HG03457 (cell line): ENCODE results near the gene EXTL1.
A peak's percentile ranks its signal among the peaks of the same experiment; 100 is the strongest.

Experiments
- ATAC-seq: cut with Tn5 transposase; IDR thresholded peaks from one replicate; pipeline ENCODE4 v1.9.1; 2021; ENCODE audit warnings: moderate number of reproducible peaks; ENCODE audit not compliant: unreplicated experiment

EXTL1 gene

DNA sequence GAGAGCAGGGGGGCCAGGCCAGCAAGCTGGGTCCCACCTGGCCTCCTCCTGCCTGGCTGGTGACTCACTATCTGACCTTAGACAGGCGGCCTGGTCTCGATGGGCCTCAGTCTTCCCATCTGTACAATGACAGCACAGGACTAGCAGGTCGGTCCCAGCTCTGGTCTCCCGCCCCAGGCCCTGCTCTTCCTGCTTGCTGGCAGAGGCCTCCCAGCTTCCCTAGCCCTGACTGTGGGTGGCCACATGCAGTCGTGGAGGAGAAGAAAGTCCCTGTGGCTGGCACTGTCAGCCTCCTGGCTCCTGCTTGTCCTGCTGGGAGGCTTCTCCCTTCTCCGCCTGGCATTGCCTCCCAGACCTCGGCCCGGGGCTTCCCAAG is 817 bp downstream of the EXTL1 start:
- ATAC-seq = no peak

DNA sequence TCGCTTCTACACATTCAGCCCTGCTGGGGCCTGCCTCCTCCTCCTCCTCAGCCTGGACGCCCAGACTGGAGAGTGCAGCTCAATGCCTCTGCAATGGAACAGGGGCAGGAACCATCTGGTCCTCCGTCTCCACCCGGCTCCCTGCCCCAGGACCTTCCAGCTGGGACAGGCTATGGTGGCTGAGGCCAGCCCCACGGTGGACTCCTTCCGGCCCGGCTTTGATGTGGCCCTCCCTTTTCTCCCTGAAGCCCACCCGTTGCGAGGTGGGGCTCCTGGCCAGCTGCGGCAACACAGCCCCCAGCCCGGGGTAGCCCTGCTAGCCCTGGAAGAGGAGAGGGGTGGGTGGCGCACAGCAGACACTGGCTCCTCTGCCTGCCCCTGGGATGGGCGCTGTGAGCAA is 1.4 kb downstream of the EXTL1 start:
- no peak for ATAC-seq

DNA sequence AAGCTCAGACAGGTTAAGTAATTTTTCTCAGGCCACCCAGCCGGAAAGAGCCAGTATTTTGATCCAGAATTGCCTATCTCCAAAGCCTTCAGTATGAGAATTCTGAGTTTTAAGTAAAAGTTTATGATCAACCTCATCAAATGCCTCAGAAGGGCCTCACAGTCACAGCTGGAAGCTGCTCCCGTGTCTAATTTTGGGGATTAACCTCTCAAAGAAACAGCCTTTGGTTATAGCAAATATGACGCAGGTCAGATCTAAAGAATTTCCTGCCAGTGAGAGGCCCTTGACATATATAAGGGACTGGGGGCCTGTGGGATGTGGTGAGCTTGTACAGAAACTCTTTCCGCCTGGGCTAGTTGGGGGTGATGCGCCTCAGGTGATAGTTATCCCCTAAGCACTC is 2.3 kb downstream of the EXTL1 start:
- no peak for ATAC-seq

DNA sequence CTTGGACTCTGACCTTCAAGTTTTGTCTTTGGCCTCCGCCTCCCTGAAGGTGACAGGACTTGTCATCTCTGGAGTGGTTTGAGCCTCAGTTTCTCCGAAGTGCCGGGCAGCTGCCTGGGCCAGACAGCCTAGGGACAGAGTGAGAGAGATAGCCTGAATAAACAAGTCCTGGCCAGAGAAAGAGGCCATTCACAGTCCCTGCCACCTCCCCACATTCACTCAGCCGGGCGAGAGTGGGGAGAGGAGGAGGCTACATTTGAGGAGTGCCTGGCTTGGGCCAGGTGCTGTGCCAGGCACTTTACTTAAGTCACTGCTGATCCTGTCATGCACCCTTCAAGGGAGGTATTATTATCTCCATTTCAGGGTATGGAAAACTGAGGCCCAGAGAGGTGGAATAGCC is 3.5 kb downstream of the EXTL1 start:
- ATAC-seq = no peak

DNA sequence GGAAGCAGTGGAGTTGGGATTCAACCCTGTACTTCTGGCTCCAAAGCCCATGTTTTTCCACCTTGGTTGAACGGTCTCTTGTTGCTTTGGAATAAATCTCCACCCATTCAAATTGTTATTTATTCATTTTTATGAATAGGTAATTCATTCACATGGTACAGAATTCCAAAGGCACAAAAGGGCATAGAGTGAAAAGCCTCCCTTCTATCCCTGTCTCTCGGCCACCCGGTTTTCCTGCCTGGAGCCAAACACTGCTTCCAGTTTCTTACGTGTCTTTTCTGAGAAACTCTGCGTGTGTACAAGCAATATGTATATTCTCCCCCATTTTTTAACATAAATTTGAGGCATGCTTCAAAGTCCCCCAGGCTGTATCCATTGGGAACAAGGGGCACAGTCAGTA is 3.9 kb downstream of the EXTL1 start:
- no peak for ATAC-seq

DNA sequence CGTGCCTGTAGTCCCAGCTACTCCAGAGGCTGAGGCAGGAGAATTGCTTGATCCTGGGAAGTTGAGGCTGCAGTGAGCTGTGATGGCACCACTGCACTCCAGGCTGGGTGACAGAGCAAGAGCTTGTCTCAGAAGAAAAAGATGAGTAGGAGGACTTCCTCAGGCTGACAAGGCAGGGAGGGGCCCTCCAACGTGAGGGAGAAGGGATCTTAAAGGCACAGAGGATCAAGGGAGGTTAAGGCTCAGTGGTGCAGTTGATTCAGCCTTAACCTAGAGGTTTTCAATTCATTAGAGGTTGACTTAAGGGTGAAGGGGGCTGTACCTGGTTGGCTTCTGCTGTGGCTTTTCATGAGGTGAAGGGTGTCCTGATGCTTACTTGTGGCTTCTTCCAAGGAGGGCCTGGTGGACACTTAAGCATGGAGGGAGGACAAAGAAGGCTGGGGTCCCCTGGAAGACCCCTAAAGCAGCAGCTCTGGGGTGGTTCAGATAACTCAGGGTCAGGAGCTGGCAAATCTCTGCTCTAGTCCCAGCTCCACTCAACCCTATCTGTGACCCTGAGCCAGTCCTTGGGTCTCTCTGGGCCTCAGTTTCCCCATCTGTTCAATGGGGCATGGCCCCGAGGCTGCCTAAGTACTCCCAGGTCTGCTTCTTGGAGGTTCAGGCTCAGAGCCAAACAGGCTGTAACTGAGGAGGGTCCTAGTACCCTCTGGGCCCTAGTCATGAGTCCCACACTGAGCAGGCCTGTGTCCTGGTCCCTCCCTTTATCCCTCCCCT is 6.3 kb downstream of the EXTL1 start:
- no peak for ATAC-seq

DNA sequence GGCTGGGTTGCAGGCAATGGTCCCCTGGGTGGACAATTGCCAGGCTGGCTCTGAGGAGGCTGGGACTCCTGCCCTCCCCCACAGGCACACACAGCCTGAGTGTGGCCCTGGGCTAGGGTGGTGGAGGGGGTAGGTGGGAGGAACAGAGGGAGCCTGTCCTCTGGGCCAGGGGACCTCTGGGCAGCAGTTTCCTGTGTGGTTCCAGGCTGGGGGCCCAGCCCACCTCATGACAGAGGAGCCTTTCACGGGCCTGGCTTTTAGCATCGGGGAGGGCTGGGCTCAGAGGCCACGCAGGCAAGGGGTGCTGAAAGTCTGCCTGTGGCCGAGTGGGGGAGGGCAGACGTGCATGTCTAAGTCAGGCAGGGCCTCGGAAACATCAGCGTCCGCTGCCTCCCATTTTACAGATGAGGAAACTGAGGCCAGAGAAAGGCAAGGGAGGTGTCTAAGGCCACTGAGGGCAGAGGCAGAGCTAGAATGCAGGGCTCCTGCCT is 7.0 kb downstream of the EXTL1 start:
- no peak for ATAC-seq

DNA sequence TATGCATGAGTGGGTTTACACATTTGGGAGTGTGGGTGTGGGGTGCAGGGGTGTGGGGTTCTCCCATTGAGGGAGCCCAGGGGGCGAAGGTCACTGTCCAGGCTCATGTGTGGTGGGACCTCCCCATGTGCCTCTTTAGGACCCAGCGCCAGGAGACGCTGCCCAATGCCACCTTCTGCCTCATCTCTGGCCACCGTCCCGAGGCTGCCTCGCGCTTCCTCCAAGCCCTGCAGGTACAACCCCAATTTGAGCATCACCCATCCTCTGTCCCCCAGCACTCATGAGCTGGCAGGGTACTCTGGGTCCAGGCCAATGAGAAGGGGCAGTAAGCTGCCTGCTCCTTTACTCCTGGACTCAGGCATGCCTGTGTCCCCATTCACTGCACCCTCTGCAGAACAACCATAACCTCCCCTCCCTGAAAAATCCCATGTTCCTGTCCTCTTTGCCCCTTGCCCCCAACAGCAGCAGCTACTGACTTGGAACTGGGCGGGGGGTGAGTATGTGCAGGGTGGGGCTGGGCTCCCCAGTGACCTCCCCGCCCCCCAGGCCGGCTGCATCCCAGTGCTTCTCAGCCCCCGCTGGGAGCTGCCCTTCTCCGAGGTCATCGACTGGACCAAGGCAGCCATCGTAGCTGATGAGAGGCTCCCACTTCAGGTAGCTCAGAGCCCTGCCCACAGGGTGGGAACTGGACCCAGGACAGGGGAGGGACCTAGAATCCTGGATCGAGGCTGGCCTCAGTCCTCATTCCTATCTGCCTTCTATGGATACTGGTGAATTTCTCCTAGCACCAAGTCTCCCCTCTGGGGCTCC is 7.7 kb downstream of the EXTL1 start:
- ATAC-seq = no peak

DNA sequence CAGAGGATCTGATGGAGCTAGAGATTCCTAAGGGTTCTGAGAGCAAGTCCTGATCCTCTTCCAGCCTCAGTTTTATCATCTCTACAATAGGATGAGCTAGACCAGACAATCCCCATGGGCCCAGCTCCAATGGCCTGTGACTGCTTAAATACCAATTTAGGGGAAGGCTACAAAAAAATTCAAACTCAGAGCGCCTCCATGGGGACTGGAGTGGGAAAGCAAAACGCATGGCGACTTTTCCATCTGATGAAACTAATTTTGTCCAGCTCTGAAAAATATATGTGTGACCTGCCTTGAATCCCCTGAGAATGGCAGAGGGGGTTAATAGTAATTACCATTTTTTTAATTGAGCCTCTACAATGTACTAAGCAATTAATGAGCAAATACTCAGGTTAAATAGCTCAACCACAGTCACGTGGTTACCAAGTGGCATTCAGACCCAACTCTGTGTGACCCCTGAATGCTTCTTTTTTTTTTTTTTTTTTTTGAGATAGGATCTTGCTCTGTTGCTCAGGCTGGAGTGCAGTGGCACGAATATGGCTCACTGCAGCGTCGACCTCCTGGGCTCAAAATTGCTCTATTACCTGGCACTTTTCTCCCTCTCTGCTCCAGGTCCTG is 8.4 kb downstream of the EXTL1 start:
- ATAC-seq = no peak

DNA sequence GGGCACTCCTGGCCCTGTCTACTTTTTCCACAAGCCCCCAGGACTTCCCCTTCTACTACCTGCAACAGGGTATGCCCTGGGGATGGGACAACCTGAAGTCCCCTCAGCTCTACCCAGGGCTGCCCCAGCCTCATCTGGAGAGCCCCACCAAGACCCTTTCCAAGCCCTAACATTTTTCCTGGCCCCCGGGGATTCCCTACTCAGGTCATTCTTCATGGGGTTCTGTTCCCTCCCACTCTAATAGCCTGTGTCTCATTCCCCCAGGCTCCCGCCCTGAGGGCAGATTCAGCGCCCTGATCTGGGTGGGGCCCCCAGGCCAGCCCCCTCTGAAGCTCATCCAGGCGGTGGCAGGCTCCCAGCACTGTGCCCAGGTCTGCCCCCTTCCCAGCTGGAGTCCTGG is 9.6 kb downstream of the EXTL1 start:
- no peak for ATAC-seq

DNA sequence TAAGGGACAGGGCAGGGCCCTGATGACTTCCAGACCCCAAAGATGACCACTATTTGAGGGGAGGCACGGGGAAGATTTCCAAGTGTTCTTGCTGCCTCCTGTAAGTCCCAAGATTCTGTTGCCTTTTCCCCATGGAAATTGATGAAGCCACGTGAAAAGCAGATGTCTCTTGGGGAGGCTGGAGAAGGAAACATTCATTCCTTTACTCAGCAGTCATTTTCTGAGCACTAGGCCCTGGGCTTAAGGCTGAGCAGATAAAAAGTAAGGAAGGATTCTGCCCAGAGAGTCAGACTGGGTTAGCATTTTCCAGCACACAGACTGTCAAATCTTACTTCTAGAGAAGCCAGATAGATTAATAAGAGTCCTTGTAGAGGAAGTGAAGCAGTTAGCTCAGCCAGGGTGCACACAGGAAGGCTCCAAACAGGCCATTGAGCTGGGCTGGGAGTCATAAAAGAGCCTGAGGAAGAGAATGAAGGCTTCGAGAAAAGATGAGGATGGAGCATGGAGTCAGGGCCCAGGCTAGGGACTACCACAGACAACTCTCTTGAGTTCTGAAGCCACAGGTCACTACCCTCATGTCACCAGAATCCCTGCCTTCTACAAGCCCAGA is 10.1 kb downstream of the EXTL1 start:
- no peak for ATAC-seq

DNA sequence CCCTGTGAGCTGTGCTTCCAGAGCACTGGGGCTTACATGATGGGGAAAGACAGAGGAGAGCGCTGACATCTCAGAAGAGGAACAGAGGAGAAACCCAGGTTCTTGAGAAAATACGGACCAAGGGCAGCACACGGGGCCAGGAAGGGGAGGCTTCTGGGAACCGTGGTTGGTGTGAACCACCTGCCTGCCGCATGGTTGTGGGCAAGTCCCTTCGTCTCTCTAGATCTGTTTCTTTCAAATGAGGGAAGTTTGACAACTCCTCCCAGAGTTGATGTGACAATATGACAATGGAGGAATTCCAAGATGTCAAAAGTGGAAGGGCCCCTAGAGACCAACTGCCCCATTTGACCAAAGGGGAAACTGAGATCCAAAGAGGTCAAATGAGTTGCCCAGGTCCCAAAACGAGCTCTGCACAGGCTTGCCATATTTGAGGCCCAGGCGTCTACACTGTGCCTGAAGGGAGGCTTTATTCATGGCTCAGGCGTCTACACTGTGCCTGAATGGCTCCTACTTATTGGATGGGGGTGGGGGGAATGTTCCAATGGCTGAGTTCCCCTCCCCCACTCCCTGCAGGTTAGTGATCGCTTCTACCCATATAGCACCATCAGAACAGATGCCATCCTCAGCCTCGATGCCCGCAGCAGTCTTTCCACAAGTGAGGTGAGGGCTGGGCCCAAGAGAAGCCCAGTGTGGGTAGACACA is 11.2 kb downstream of the EXTL1 start:
- no peak for ATAC-seq

DNA sequence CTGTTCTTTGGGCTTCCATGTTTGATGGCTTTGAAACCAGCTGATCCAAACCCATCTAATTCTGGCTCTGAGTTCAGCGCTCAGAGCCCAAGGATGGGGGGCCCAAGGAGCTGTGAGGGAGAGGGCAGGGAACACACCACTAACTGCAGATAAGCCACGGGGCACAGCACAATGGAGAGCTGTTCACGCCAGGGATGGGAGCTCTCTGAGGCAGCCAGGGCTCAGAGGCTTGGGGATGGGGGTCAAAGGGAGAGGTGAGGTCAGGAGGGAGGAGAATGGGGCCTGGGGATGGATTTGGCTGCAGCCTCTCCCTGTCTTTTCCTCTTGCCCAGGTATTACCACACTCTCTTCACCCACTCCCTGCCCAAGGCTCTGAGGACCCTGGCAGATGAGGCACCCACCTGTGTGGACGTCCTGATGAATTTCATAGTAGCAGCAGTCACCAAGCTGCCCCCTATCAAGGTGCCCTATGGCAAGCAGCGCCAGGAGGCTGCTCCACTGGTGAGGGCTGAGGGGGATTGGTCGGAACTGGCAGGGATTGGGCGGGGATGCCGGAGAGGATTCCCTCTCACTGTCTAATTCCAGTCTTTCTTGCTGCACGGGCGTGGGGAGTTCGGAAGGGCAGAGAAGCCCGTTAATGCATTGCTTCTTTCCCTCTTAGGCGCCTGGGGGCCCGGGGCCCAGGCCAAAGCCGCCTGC is 13.1 kb downstream of the EXTL1 start:
- no peak for ATAC-seq

DNA sequence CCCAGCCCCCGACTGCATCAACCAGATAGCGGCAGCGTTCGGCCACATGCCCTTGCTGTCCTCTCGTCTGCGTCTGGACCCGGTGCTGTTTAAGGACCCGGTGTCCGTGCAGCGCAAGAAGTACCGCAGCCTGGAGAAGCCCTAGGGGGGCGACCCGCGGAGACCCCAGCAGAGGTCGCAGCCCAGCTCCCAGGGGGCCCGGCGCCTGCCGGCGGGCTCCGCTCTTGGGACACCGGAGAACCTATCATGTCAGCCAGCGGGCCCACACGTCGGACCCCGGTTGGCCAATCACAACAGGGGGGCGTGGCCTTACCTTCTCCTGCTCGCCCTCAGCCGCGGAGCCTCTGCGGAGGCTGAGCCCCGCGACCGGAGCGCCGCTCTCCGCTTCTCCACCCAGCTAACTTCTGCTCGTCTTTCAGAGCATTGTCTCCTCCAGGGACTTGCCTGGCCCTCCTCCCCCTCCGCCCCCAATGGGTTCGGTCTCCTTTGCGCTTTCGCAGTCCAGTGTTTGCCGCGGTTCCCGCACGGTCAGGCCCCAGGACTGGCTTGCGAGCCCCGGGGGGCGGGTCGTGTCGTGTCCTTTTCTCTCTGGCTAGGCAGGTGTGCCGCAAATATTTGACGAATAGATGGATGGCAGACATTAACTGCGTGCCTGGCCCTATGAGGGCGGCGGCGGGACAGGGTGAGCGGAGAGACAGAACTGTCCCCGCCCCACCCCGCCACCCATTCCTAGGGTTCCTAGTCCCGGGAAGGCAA is 13.8 kb downstream of the EXTL1 start:
- ATAC-seq = peak; percentile 46

DNA sequence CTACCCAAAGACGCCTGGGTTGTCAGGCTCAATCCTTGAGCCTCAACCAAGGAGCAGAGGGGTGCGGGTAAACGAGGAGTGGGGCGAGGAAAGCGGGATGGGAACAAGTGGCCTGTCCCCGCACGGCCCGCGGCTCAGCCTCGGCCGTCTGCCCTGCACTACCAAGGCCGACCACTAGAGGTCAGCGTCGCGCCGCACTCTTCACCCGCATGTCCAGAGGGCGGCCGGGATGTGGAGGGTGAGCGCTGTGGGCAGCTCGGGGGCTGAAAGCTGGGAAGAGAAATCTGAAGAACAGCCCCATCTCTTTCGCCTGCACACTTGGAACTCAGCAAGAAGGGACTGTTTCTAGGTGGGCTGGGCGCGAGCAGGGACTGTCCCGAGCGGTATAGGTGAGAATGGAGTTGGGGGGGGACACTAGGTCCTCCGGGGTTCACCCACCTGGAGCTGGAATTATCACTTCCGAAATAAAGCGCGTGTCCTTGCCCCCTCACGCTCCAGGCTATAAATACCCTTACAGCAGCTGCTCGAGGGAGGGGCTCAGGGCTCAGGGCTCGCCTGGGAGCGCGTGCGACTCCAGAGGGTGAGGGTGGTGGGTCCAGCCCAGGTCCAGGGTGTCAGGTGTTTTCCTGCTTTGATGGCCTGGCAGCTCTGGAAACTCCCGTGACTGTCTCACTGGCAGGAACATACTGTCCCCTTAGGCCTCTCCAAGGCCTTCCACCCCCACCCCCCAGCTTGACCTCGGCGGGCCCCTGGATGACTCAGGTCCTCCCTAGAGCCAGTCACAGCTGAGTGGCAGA is 14.6 kb downstream of the EXTL1 start:
- ATAC-seq = no peak

DNA sequence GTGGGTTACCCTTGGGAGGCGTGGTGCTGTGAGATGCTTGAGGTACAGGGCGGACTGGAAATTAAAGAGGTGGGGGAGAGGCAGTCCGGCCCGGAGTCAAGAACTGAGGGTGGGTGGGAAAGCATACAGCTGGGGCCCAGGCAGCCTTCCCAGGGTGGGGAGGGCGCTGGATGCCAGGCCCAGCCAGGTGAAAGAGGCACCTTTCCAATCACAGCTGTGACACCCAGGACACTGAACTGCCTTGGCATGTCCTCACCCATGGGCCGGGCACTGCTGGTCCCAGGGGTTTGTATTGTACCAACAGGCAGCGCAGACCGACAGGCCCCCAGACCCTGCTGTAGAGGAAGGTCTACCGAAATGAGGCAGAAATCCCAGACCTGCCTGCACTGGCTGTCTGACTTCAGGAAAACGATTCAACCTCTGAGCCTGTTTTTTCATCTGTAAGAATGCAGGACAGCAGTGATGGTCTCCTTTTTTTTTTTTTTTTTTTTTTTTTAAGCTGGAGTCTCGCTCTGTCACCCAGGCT is 15.2 kb downstream of the EXTL1 start:
- no peak for ATAC-seq

DNA sequence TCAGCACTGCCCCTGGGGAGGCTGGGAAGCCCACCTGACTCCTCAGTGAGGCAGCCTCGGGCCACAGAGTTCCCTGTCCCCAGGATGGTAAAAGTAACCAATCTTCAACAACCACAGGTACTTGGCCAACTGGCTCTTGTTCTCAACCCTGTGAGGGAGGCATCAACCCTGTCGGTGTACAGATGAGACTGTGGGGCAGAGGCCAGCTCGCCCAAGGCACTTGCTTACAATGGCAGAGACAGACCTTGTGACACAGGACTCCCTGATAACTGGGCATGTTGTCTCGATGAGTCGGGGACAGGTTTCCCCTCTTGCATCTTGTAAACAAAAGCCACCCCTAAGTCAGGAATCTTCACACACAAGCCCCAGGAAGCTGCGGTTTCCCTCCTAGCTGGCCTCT is 16.3 kb downstream of the EXTL1 start:
- ATAC-seq = no peak

DNA sequence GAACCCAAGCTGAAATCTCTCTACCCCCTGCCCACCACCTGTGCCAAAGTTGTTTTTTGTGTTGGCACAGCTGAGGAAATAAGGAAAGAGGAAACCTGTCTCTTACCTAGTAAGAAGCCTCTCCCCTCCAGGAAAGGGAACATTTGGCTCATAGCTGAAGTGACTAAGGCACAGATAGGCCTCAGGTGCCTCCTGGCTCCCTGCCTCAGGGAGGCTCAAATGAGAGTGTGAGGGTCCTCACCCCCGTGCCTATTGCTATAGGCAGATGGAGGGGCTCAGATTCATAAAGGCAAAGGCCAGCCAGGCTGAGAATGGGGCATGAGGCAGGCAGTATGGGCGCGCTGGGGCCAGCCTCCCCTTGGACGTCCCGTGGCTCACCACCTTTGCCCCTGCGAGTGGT is 16.9 kb downstream of the EXTL1 start:
- ATAC-seq = no peak

DNA sequence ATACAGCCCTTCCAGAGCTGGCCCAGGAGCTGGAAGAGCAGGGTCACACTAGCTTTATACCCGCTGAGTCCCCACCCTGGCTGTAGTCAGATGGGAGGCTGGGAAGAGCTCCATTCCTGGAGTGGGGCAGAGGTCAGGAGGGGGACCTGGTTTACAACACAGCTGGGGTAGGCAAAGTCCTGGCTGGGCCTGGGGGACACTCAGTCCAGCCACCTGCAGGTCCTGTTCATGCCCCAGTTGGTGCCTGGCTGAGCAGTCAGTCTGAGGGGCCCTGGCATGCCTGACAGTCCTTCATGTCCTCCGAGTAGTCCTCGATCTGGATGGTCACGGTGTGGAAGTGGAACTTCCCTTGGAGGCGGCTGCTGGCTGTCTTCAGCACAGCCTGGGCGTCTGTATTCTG is 17.3 kb downstream of the EXTL1 start:
- no peak for ATAC-seq
